Ovary (tissue), 3 donors: ENCODE data around the gene FAT1.

ENCODE experiments used
- CTCF ChIP-seq, 3 donors: fragments of 450-650 bp in 2 of 3; fragments of 200-600 bp in 1 of 3; IDR thresholded peaks; one replicate each; pipeline versions ENCODE4 v1.5.1 to v1.8.0; 2016 to 2022; ENCODE audit warnings: antibody characterized with exemption in 3 of 3, mild to moderate bottlenecking in 1 of 3
- EP300 ChIP-seq: sonication (generic); formaldehyde crosslinking; IDR thresholded peaks from one replicate; pipeline ENCODE4 v1.6.1; 2017; ENCODE audit warnings: antibody characterized with exemption
- donor health status: DM: no; HTN: no; CAD: no.

- TF ChIP-seq CTCF (IDR thresholded peaks at IDR 0.05) (no peak), EP300 (no peak)
Measured at GRCh38 chr4:186691396-186691795, 32.3 kb downstream of the FAT1 start.
